Esophagus (tissue), 2 donors: ENCODE results near the gene CSTF1. TPM values are rescaled to one million over a fixed set of nuclear protein-coding genes. Genes with fewer than 3 reads are reported as not detected.
"Not testable (repeated sequence)": the region's sequence is repeated elsewhere in the genome, so short reads cannot be mapped to it uniquely, and the experiment has no call there.

ENCODE experiments used
- H3K27ac ChIP-seq, 2 donors: one replicate each; pipeline ENCODE4 v1.5.1; 2013; ENCODE audit warnings: low read depth in 2 of 2, mild to moderate bottlenecking in 2 of 2, inconsistent platforms in 1 of 2, low read length in 1 of 2, moderate library complexity in 1 of 2
- H3K27me3 ChIP-seq, 2 donors: one replicate each; pipeline ENCODE4 v1.6.1; 2013; ENCODE audit warnings: low read length in 2 of 2, control low read depth in 1 of 2, mild to moderate bottlenecking in 1 of 2; ENCODE audit not compliant: insufficient read depth in 2 of 2, control insufficient read depth in 1 of 2
- H3K36me3 ChIP-seq, 2 donors: one replicate each; pipeline ENCODE4 v1.6.1; 2013; ENCODE audit warnings: low read length in 1 of 2; ENCODE audit not compliant: control insufficient read depth in 2 of 2, insufficient read depth in 2 of 2
- H3K4me1 ChIP-seq, 2 donors: one replicate each; pipeline ENCODE4 v1.6.1; 2013; ENCODE audit warnings: low read length in 1 of 2; ENCODE audit not compliant: control insufficient read depth in 2 of 2, insufficient read depth in 2 of 2
- H3K4me3 ChIP-seq, 2 donors: one replicate each; pipeline ENCODE4 v1.5.1; 2013; ENCODE audit warnings: low read length in 2 of 2, mild to moderate bottlenecking in 2 of 2, low read depth in 1 of 2, moderate library complexity in 1 of 2
- H3K9me3 ChIP-seq, 2 donors: one replicate each; pipeline ENCODE4 v1.6.1; 2013; ENCODE audit warnings: mild to moderate bottlenecking in 2 of 2, low read depth in 1 of 2, low read length in 1 of 2, moderate library complexity in 1 of 2; ENCODE audit not compliant: control insufficient read depth in 2 of 2, insufficient read depth in 1 of 2
- WGBS, 2 donors: extraction: QIAGEN DNeasy Blood & Tissue Kit; methylation state at CpG; one replicate each; pipeline ENCODE4 v1.1.7; 2013; 5-methylcytosine and 5-hydroxymethylcytosine counted together
- polyA plus RNA-seq, 2 donors: library from polyadenylated mRNA; stranded (reverse); fragments of 200-250 nt; gene quantifications; one replicate each; pipeline ENCODE4 v1.2.3, GENCODE V29; 2013
- donor health status: healthy with polysubstance abuse.
- donor health status: Bipolar disorder and iron deficiency.

Gene CSTF1
- polyA plus RNA-seq, 2 donors: 3.8 to 13.2 TPM

- Histone ChIP-seq H3K4me1 (peaks cover 0 to 2% of the 10 kb centered on the region in 2 donors), H3K4me3 (no peak overlapping the region), H3K27ac (no peak overlapping the region), H3K9me3 (no peaks in the 10 kb centered on the region), H3K27me3 (no peaks in the 10 kb centered on the region), H3K36me3 (peaks cover 11 to 15% of the 10 kb centered on the region in 2 donors)
- WGBS, 2 donors: 86 to 87% methylated on average over 4 of the region's 4 CpGs
Measured at GRCh38 chr20:56395166-56395565, 2.7 kb downstream of the CSTF1 start.

- Histone ChIP-seq H3K36me3 (peaks cover 19 to 22% of the 10 kb centered on the region in 2 donors), H3K27ac (no peak overlapping the region), H3K4me1 (peaks cover 0 to 2% of the 10 kb centered on the region in 2 donors), H3K27me3 (no peaks in the 10 kb centered on the region), H3K4me3 (no peak overlapping the region), H3K9me3 (no peaks in the 10 kb centered on the region)
Measured at GRCh38 chr20:56400001-56400640, 7.7 kb downstream of the CSTF1 start.

- 94 to 95% methylated on average over 26 of the region's 26 CpGs for WGBS, 2 donors
- Histone ChIP-seq H3K4me3 (no peak overlapping the region), H3K36me3 (peaks cover 13% of the 10 kb centered on the region in 2 donors), H3K27me3 (no peaks in the 10 kb centered on the region), H3K4me1 (peaks cover 0 to 2% of the 10 kb centered on the region in 2 donors), H3K9me3 (no peaks in the 10 kb centered on the region), H3K27ac (no peak overlapping the region)
Measured at GRCh38 chr20:56403465-56403864, 11.0 kb downstream of the CSTF1 start.

- peaks cover 12 to 13% of the 10 kb centered on the region in 2 donors for H3K36me3 ChIP-seq
Measured at GRCh38 chr20:56405356-56405755, 12.9 kb downstream of the CSTF1 start.

GRCh38 chr20:56406910-56407309 lies 14.5 kb downstream of the CSTF1 start:
- Histone ChIP-seq H3K4me3 (no peak overlapping the region), H3K27me3 (no peaks in the 10 kb centered on the region), H3K36me3 (peaks cover 10 to 12% of the 10 kb centered on the region in 2 donors), H3K27ac (no peak overlapping the region), H3K9me3 (no peaks in the 10 kb centered on the region), H3K4me1 (peaks cover 0 to 2% of the 10 kb centered on the region in 2 donors)
- WGBS, 2 donors: 91% methylated on average over 3 of the region's 3 CpGs

More at GRCh38 chr20:56405356-56405755, 12.9 kb downstream of the CSTF1 start:
- not testable (repeated sequence) for H3K9me3 ChIP-seq, H3K4me3 ChIP-seq, H3K4me1 ChIP-seq, H3K27ac ChIP-seq, H3K27me3 ChIP-seq
- whole genome bisulfite sequencing, 2 donors: 92 to 93% methylated on average over 12 of the region's 12 CpGs

- Histone ChIP-seq H3K9me3 (no peaks in the 10 kb centered on the region), H3K27me3 (no peaks in the 10 kb centered on the region), H3K36me3 (peaks cover 5% of the 10 kb centered on the region in 2 donors), H3K4me3 (no peak overlapping the region), H3K27ac (no peak overlapping the region), H3K4me1 (no peaks in the 10 kb centered on the region)
- 86 to 87% methylated on average over 5 of the region's 5 CpGs for WGBS, 2 donors
Measured at GRCh38 chr20:56409521-56409920, 17.1 kb downstream of the CSTF1 start.

- no peak overlapping the region for H3K27ac ChIP-seq
- WGBS, 2 donors: 36 to 82% methylated on average over 1 of the region's 1 CpG
Measured at GRCh38 chr20:56409956-56410355, 17.5 kb downstream of the CSTF1 start.

GRCh38 chr20:56411287-56411686 lies 18.8 kb downstream of the CSTF1 start:
- not testable (repeated sequence) for H3K27me3 ChIP-seq, H3K27ac ChIP-seq, H3K36me3 ChIP-seq, H3K4me1 ChIP-seq, H3K4me3 ChIP-seq, H3K9me3 ChIP-seq
- 94 to 95% methylated on average over 7 of the region's 7 CpGs for WGBS, 2 donors

More at GRCh38 chr20:56409956-56410355, 17.5 kb downstream of the CSTF1 start:
- H3K9me3 ChIP-seq: no peaks in the 10 kb centered on the region
- no peak overlapping the region for H3K4me3 ChIP-seq
- no peaks in the 10 kb centered on the region for H3K27me3 ChIP-seq
- peaks cover 5% of the 10 kb centered on the region in 2 donors for H3K36me3 ChIP-seq
- H3K4me1 ChIP-seq: no peaks in the 10 kb centered on the region

GRCh38 chr20:56411759-56412472 lies 19.5 kb downstream of the CSTF1 start, which contains the start of gene CASS4:
TSS of gene CASS4 (plus strand) at chr20:56412260. CDS start at chr20:56412459, 199 bp downstream.
- H3K4me1 ChIP-seq: no peaks in the 10 kb centered on the region
- H3K4me3 ChIP-seq: peak within 1 kb of the TSS; percentile 4 to 18
- no peaks in the 10 kb centered on the region for H3K9me3 ChIP-seq
- peaks cover 5% of the 10 kb centered on the region in 2 donors for H3K36me3 ChIP-seq
- no peaks in the 10 kb centered on the region for H3K27me3 ChIP-seq
- 44 to 61% methylated on average over 10 of the region's 10 CpGs for WGBS, 2 donors
- H3K27ac ChIP-seq: peak within 1 kb of the TSS; percentile 62 to 70

- H3K36me3 ChIP-seq: peaks cover 1 to 2% of the 10 kb centered on the region in 2 donors
- no peaks in the 10 kb centered on the region for H3K4me1 ChIP-seq
- H3K9me3 ChIP-seq: no peaks in the 10 kb centered on the region
- 86 to 89% methylated on average over 7 of the region's 7 CpGs for WGBS, 2 donors
- H3K4me3 ChIP-seq: peak overlapping the region; percentile 4 to 18
- peak overlapping the region; percentile 40 to 62 for H3K27ac ChIP-seq
- H3K27me3 ChIP-seq: no peaks in the 10 kb centered on the region
Measured at GRCh38 chr20:56412473-56412790, 20.0 kb downstream of the CSTF1 start.
